Panc1 (cell line): ENCODE data around the gene KPNB1. TPM values are rescaled to one million over a fixed set of nuclear protein-coding genes. Genes with fewer than 3 reads are reported as not detected.
A peak's percentile ranks its signal among the peaks of the same experiment; 100 is the strongest.

Experiments
- ATAC-seq: fragments of 200-7000 bp; cut with Tn5 transposase; 2 replicates; pipeline ENCODE4 v1.9.1; 2020; ENCODE audit warnings: mild to moderate bottlenecking, moderate library complexity
- BruUV-seq: library from RNA; stranded (reverse); fragments of 400-500 nt; replicated peaks from 2 replicates; lab custom pipeline; 2021; lab: Mats Ljungman, UMichigan
- CTCF ChIA-PET: fragments of 300-600 bp; sonication (Branson Sonifier 250); formaldehyde crosslinking; loops from one replicate; lab custom pipeline; 2022; ENCODE audit warnings: antibody characterized with exemption; lab: Charles Lee
- POLR2A ChIA-PET: fragments of 300-600 bp; sonication (Branson Sonifier 250); formaldehyde crosslinking; loops from one replicate; lab custom pipeline; 2022; ENCODE audit warnings: antibody characterized with exemption; lab: Charles Lee
- DNase-seq: peaks from one replicate; pipeline ENCODE4 v3.0.0-alpha.2; 2010; ENCODE audit warnings: low read depth, low spot score
- H3K27ac ChIP-seq: 2 replicates; pipeline ENCODE4 v1.5.1; 2011; ENCODE audit warnings: mild to moderate bottlenecking, low read length, inconsistent platforms
- H3K27me3 ChIP-seq: fragments of 200-500 bp; sonication (Bioruptor generic); 2 replicates; pipeline ENCODE4 v1.6.0; 2014; ENCODE audit warnings: low read length, inconsistent platforms; ENCODE audit not compliant: control insufficient read depth, insufficient read depth
- H3K36me3 ChIP-seq: fragments of 200-500 bp; sonication (Bioruptor generic); 2 replicates; pipeline ENCODE4 v1.5.1; 2014; ENCODE audit warnings: inconsistent platforms, mild to moderate bottlenecking, low read length, moderate library complexity; ENCODE audit not compliant: control insufficient read depth, insufficient read depth
- H3K4me1 ChIP-seq: 2 replicates; pipeline ENCODE4 v1.5.1; 2011; ENCODE audit warnings: inconsistent platforms, mild to moderate bottlenecking, low read length, moderate library complexity; ENCODE audit not compliant: control insufficient read depth, insufficient read depth
- H3K4me3 ChIP-seq, 2 experiments: 2 replicates each; pipeline ENCODE4 v1.5.1; 2011 to 2012; ENCODE audit warnings: low read depth in 2 of 2, low read length in 2 of 2, mild to moderate bottlenecking in 2 of 2, inconsistent platforms in 1 of 2, moderate library complexity in 1 of 2
- H3K9me3 ChIP-seq: fragments of 200-500 bp; sonication (Bioruptor generic); 2 replicates; pipeline ENCODE4 v1.5.1; 2014; ENCODE audit warnings: low read depth, mild to moderate bottlenecking, inconsistent platforms, low read length, moderate library complexity; ENCODE audit not compliant: control insufficient read depth, insufficient read depth
- CTCF ChIP-seq: fragments of 450-650 bp; IDR thresholded peaks from 2 replicates; pipeline ENCODE4 v1.5.1; 2017; ENCODE audit warnings: mild to moderate bottlenecking
- POLR2AphosphoS5 ChIP-seq: IDR thresholded peaks from 2 replicates; pipeline ENCODE4 v1.6.1; 2012; ENCODE audit warnings: mild to moderate bottlenecking, low read depth, low read length, moderate library complexity
- REST ChIP-seq, 2 experiments: IDR thresholded peaks; 2 replicates each; pipeline ENCODE4 v1.6.1; 2011 to 2012; ENCODE audit warnings: low read depth in 2 of 2, control low read depth in 1 of 2, low read length in 1 of 2, mild to moderate bottlenecking in 1 of 2, moderate library complexity in 1 of 2; ENCODE audit not compliant: insufficient read depth in 1 of 2
- SIN3A ChIP-seq: IDR thresholded peaks from 2 replicates; pipeline ENCODE4 v1.6.1; 2012; ENCODE audit warnings: low read depth, mild to moderate bottlenecking, low read length, moderate library complexity, borderline replicate concordance; ENCODE audit not compliant: insufficient read depth
- TCF7L2 ChIP-seq: IDR thresholded peaks from 2 replicates; pipeline ENCODE4 v1.6.1; 2011; ENCODE audit warnings: mild to moderate bottlenecking, low read depth, low read length, inconsistent platforms
- in situ Hi-C: cut with HindIII; loops from 2 replicates; pipeline ENCODE4 v1.10.0; 2016; ENCODE audit warnings: low sequenced_read_pairs, low pct_unique_long_range_greater_than_20kb
- intact Hi-C: fragments of 100-400 bp; cut with micrococcal nuclease; formaldehyde crosslinking; loops from one replicate; pipeline ENCODE4 v1.10.0; 2022; ENCODE audit not compliant: unreplicated experiment
- total RNA-seq: library from RNA; stranded (reverse); gene quantifications from one replicate; pipeline ENCODE4 v1.2.1, GENCODE V29; 2021; ENCODE audit not compliant: unreplicated experiment

The KPNB1 gene
- total RNA-seq, 1 experiment from 2014 or later: 666 TPM

GRCh38 chr17:47732399-47733046, 82.8 kb downstream of the KPNB1 start:
- H3K4me1 ChIP-seq: no peaks in the 10 kb centered on the region
- no peaks in the 10 kb centered on the region for H3K9me3 ChIP-seq
- POLR2A ChIA-PET: interaction anchor here (0.6 kb wide), 1 partner anchor 47 kb away, joined by 8 read pairs; no protein-coding TSS in a partner anchor
- DNase-seq (no peak), ATAC-seq (no peak; the same call in 1 of the 2 replicates)
- no peak for TF ChIP-seq REST (IDR thresholded peaks at IDR 0.05; ENCODE audit: insufficient read depth in 1 of 2, low read depth in 2 of 2, low read length in 1 of 2)
- no peak for TF ChIP-seq SIN3A
- TF ChIP-seq POLR2AphosphoS5: no peak
- no peak for TF ChIP-seq CTCF
- no peak for TF ChIP-seq TCF7L2
- intact Hi-C loops (no loop called here), in situ Hi-C loops (no loop called here)
- H3K4me3 ChIP-seq: peak overlapping the region in 1 of 2 experiments; percentile 32; a peak in 2 of 4 replicates
- peaks cover 12% of the 10 kb centered on the region; the same call in 1 of the 2 replicates for H3K27me3 ChIP-seq
- CTCF ChIA-PET: no interaction called here
- H3K36me3 ChIP-seq: no peaks in the 10 kb centered on the region
- no peak overlapping the region for H3K27ac ChIP-seq
- no TSS peak for BruUV-seq

GRCh38 chr17:47733047-47733673, 83.4 kb downstream of the KPNB1 start, which contains the start of gene TBX21:
Gene TBX21, plus strand, starts transcription at chr17:47733236. Its CDS starts 219 bp downstream, at chr17:47733455.
- ATAC-seq (peak; percentile 88), DNase-seq (no peak)
- Histone ChIP-seq H3K27ac (no peak within 1 kb of the TSS), H3K27me3 (peaks cover 12% of the 10 kb centered on the region; the same call in 1 of the 2 replicates), H3K4me1 (no peaks in the 10 kb centered on the region), H3K9me3 (no peaks in the 10 kb centered on the region), H3K36me3 (no peaks in the 10 kb centered on the region), H3K4me3 (peak within 1 kb of the TSS; percentile 28 to 32)
- in situ Hi-C loops: no loop called here
- POLR2A ChIA-PET: interaction anchor here (0.6 kb wide), 1 partner anchor 48 kb away, joined by 8 read pairs; no protein-coding TSS in a partner anchor
- no TSS peak for BruUV-seq
- CTCF ChIA-PET: no interaction called here
- TF ChIP-seq SIN3A (no peak), TCF7L2 (no peak), CTCF (peak; percentile 74), REST (IDR thresholded peaks at IDR 0.05; ENCODE audit: insufficient read depth in 1 of 2, low read depth in 2 of 2, low read length in 1 of 2) (no peak)
- intact Hi-C loops: no loop called here
